GM12801 (cell line): ENCODE data around the gene AMOT.

Source experiments
- CTCF ChIP-seq: IDR thresholded peaks from one replicate; pipeline ENCODE4 v1.5.1; 2011; ENCODE audit warnings: control low read depth; ENCODE audit not compliant: insufficient read length; ENCODE audit errors: extremely low read depth

Gene AMOT

GRCh38 chrX:112822892-112823291, 17.7 kb downstream of the AMOT start:
- no peak for TF ChIP-seq CTCF

- TF ChIP-seq CTCF: no peak
Observed at GRCh38 chrX:112820364-112821268, 20.0 kb downstream of the AMOT start.

GRCh38 chrX:112819813-112820212, 20.8 kb downstream of the AMOT start:
- no peak for TF ChIP-seq CTCF

- no peak for TF ChIP-seq CTCF
Observed at GRCh38 chrX:112819008-112819640, 21.5 kb downstream of the AMOT start.

GRCh38 chrX:112818114-112819007, 22.3 kb downstream of the AMOT start:
- TF ChIP-seq CTCF: no peak

- no peak for TF ChIP-seq CTCF
Observed at GRCh38 chrX:112816908-112817307, 23.7 kb downstream of the AMOT start.

GRCh38 chrX:112814496-112814895, 26.1 kb downstream of the AMOT start:
- no peak for TF ChIP-seq CTCF
